Stomach (tissue), 4 donors: ENCODE data around the gene RIC8A.

Experiments
- POLR2A ChIP-seq, 4 donors: fragments of 450-650 bp; IDR thresholded peaks; one replicate each; pipeline ENCODE4 v1.6.1; 2016; ENCODE audit warnings: antibody characterized with exemption in 4 of 4, control low read depth in 2 of 4, mild to moderate bottlenecking in 1 of 4, moderate library complexity in 1 of 4
- TF ChIP-seq, protein P1 (sequence below), 7 experiments: fragments of 450-650 bp in 4 of 7; fragments of 200-600 bp in 3 of 7; sonication (generic) in 3 of 7; IDR thresholded peaks; one replicate each; pipeline ENCODE4 v1.5.1; 2016 to 2019; ENCODE audit warnings: antibody characterized with exemption in 7 of 7, control low read depth in 2 of 7, mild to moderate bottlenecking in 1 of 7

DNA sequence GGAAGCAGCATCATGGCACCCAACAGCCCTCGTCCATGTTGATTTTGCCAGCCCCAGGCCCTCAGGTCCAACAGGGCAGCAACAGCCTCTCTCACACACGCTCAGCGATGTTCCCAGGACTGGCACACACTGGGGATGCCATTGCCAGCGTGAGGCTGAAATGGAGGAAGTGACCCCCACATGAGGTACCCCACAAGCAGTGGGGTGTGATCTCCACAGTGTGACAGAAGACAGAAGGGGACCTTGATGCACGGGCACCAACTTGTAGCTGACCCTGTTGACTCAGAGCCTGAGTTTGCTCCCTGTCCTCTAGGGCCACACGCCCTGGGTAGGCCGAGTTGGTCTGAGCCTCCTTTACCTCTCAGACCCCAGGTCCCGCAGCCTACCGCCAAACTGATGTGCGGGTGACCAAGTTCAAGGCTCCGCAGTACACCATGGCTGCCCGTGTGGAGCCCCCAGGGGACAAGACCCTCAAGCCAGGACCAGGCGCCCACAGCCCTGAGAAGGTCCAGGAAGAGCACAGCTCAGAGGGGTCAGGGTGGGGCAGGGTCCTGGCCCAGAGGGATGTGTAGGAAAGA lies 8.4 kb upstream of the RIC8A start:
- no peak for TF ChIP-seq POLR2A (IDR thresholded peaks at IDR 0.05)
- TF ChIP-seq, protein P1, sequence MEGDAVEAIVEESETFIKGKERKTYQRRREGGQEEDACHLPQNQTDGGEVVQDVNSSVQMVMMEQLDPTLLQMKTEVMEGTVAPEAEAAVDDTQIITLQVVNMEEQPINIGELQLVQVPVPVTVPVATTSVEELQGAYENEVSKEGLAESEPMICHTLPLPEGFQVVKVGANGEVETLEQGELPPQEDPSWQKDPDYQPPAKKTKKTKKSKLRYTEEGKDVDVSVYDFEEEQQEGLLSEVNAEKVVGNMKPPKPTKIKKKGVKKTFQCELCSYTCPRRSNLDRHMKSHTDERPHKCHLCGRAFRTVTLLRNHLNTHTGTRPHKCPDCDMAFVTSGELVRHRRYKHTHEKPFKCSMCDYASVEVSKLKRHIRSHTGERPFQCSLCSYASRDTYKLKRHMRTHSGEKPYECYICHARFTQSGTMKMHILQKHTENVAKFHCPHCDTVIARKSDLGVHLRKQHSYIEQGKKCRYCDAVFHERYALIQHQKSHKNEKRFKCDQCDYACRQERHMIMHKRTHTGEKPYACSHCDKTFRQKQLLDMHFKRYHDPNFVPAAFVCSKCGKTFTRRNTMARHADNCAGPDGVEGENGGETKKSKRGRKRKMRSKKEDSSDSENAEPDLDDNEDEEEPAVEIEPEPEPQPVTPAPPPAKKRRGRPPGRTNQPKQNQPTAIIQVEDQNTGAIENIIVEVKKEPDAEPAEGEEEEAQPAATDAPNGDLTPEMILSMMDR (IDR thresholded peaks at IDR 0.05), result no peak
